ENCODE data around the gene AK4.

GRCh38 chr1:65147424-65148177 is 402 bp upstream of the AK4 start:
- TF ChIP-seq CTCF (IDR thresholded peaks at IDR 0.05) (no peak), POLR2A (IDR thresholded peaks at IDR 0.05) (no peak)
